ENCODE measurements around the gene STUB1.

DNA sequence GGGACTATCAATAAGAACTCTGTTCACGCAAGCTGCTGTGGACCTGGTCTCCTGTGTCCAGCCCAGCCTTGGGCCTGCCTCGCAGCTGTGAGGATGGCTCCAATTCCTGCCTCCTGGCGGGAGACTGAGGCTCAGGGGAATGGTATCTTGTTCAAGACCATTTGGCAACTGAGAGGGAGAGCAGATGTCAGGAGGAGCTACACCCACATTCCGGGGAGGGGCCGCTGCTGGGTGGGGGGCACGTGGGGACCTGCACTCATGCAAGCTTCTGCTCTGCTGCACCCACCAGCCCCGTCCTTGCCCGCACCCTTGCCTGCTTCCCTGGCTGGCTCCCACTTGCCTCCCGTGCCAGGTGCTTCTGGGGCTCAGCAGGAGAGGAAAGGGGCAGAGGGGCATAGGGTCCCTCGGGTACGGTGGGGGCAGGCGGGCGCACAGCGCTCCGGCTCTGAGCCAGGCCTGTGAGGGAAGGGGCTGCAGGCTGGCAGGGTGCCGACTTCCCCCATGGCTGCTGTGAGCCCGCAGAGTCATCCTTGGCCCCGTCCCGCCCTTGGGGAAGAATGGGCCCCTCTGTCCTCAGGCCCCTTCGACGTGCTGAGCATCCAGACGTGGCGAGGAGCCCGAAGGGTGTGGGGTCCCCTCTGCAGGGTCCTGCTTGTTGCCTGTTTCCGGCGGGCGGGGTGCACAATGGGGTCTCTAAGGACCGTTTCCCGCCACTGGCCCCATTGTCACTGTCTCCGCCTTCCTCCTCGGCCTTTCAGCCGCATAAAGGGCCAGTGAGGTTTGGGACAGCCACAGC, 37.4 kb downstream of the STUB1 start:
- TF ChIP-seq, protein P1, sequence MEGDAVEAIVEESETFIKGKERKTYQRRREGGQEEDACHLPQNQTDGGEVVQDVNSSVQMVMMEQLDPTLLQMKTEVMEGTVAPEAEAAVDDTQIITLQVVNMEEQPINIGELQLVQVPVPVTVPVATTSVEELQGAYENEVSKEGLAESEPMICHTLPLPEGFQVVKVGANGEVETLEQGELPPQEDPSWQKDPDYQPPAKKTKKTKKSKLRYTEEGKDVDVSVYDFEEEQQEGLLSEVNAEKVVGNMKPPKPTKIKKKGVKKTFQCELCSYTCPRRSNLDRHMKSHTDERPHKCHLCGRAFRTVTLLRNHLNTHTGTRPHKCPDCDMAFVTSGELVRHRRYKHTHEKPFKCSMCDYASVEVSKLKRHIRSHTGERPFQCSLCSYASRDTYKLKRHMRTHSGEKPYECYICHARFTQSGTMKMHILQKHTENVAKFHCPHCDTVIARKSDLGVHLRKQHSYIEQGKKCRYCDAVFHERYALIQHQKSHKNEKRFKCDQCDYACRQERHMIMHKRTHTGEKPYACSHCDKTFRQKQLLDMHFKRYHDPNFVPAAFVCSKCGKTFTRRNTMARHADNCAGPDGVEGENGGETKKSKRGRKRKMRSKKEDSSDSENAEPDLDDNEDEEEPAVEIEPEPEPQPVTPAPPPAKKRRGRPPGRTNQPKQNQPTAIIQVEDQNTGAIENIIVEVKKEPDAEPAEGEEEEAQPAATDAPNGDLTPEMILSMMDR (IDR thresholded peaks at IDR 0.05), result no peak
- no peak for TF ChIP-seq POLR2A (IDR thresholded peaks at IDR 0.05)
